GM18951 (cell line): ENCODE measurements around the gene CAPN10.

Experiments used
- POLR2A ChIP-seq: IDR thresholded peaks from 4 replicates; pipeline ENCODE4 v1.6.1; 2011; ENCODE audit warnings: mild to moderate bottlenecking; ENCODE audit not compliant: insufficient read length, insufficient read depth; ENCODE audit errors: extremely low read depth
- in situ Hi-C: fragments of 300-500 bp; cut with MboI; formaldehyde crosslinking; loops from one replicate; pipeline ENCODE4 v1.12.0; 2022; ENCODE audit warnings: low sequenced_read_pairs, mixed read lengths, inconsistent platforms; ENCODE audit not compliant: unreplicated experiment

CAPN10 gene

GRCh38 chr2:240628507-240628807 lies 41.9 kb downstream of the CAPN10 start:
- in situ Hi-C loops: no loop called here
- TF ChIP-seq POLR2A: no peak

- in situ Hi-C loops: no loop called here
- no peak for TF ChIP-seq POLR2A
Measured at GRCh38 chr2:240628808-240629618, 42.5 kb downstream of the CAPN10 start.

GRCh38 chr2:240629619-240629967 lies 43.1 kb downstream of the CAPN10 start:
- TF ChIP-seq POLR2A: no peak
- in situ Hi-C loops: no loop called here

- no peak for TF ChIP-seq POLR2A
- in situ Hi-C loops: no loop called here
Measured at GRCh38 chr2:240629968-240630770, 43.6 kb downstream of the CAPN10 start.

- TF ChIP-seq POLR2A: no peak
- in situ Hi-C loops: no loop called here
Measured at GRCh38 chr2:240630771-240631547, 44.4 kb downstream of the CAPN10 start.

- in situ Hi-C loops: no loop called here
- no peak for TF ChIP-seq POLR2A
Measured at GRCh38 chr2:240631548-240632305, 45.2 kb downstream of the CAPN10 start.

GRCh38 chr2:240632306-240632721 lies 45.8 kb downstream of the CAPN10 start:
- no peak for TF ChIP-seq POLR2A
- in situ Hi-C loops: no loop called here

- in situ Hi-C loops: no loop called here
- no peak for TF ChIP-seq POLR2A
Measured at GRCh38 chr2:240635121-240635997, 48.8 kb downstream of the CAPN10 start.

GRCh38 chr2:240635998-240636547 lies 49.5 kb downstream of the CAPN10 start:
- in situ Hi-C loops: no loop called here

GRCh38 chr2:240636563-240637115 lies 50.1 kb downstream of the CAPN10 start:
- in situ Hi-C loops: no loop called here
- TF ChIP-seq POLR2A: no peak

More at GRCh38 chr2:240635998-240636547, 49.5 kb downstream of the CAPN10 start:
- no peak for TF ChIP-seq POLR2A

- TF ChIP-seq POLR2A: no peak
- in situ Hi-C loops: no loop called here
Measured at GRCh38 chr2:240637116-240637900, 50.8 kb downstream of the CAPN10 start.
